GM21619 (cell line): Measurements from ENCODE around the gene ANO4.

Experiments used
- ATAC-seq: cut with Tn5 transposase; IDR thresholded peaks from one replicate; pipeline ENCODE4 v1.9.1; 2021; ENCODE audit not compliant: unreplicated experiment

The ANO4 gene

DNA sequence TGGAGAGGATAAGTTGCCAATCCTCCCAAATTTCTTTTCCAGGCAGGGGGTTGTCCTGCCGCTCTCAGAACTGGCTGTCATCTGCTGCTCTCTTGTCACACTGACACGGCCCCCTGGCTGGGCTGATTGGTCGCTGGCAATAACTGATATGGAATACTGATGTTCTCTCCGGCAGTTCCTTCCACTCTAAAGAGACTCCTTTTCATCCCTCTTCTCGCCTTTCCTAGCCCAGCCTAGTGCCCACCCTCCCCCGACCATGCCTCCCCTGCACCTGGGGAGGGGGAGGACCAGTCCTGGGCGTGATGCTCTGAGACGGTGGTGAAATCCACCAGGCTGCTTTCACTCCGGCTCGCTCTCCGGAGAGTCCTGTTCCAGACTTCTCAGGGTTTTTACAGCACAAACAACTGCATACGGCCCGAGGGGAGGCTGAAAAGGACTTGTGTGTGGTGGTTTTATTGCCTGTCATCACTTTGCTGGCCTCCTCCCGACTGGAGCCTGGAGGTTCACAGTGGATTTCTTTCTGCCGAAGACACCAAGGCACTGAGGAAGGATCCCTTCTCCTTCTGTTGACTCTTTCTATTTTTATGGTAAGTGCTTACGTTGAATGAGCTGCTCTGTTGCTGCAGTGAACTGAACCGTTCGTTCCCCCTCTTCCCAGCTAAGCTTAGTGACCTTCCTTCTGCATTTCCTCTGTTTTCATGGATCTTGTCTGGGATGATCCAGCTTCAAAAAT lies at the start of gene ANO4:
ANO4 (plus strand) TSS at position 336 of the 733 bp plus-strand sequence. CDS start 107,010 bp downstream, outside the sequence.
- no peak for ATAC-seq

DNA sequence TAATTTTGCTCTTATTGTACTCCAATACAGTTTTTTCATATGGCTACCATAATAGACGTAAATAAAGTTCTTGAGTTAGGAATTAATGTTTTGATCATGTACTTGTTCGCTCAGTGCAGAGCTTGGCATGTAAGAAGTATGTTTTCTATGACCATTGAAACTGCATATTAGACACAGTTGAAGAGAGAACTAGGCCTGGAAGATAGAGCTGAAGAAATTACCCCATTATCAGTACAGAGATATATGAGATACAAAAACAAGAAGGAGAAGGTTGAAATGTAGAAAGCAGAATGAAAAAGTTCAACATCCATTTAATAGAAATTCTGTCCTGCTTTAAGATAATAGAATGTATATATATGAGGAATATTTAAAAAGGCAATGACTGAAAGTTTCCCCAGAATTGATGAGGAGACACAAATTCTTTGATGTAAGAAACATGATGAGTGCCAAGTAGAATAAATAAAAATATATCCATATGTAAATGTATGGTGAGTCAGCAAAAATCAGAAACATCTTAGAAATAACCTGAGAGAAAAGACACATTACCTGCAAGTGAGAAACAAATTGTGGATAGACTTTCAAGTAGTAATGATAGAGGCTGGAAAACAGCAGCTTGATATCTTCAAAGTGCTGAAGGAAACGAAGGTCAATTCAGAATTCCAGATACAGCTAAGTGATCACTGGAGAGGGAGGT lies 49.1 kb upstream of the ANO4 start:
- no peak for ATAC-seq

DNA sequence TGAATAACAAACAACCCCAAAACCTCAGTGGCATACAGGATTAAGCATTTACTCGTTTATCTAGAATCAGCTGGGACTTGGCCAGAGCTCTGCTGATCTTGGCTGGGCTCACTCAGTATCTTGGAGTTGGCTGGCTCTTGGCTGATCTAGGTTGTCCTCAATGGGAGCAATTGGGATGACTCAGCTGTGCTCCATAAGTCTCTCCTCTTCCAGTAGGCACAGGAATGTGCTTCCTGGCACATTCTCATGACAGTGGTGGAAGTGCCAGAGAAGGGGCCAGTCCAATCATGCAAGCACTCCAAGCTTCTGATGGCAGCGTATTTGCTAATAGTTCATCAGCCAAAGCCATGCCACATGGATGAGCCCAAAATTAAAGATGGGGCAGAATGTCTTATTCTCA lies 41.7 kb upstream of the ANO4 start:
- no peak for ATAC-seq

DNA sequence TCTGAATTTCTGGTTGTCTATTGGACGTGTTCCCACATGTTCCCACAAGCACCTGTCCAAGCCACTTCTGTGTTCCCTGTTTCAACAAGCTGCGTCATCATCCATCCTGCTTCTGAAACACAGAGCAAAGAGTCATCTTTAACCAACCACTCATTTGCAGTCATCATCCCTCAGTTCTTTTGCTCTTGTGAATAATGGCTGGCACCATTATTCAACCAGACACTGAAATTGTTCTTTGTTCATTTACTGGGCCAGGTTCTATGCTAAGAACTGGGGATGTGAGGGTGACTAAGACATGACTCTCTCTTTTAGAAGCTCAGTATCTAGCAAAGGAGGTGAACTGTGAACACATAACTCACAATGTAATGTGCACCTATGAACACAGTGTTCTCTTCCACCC lies 40.7 kb upstream of the ANO4 start:
- no peak for ATAC-seq

DNA sequence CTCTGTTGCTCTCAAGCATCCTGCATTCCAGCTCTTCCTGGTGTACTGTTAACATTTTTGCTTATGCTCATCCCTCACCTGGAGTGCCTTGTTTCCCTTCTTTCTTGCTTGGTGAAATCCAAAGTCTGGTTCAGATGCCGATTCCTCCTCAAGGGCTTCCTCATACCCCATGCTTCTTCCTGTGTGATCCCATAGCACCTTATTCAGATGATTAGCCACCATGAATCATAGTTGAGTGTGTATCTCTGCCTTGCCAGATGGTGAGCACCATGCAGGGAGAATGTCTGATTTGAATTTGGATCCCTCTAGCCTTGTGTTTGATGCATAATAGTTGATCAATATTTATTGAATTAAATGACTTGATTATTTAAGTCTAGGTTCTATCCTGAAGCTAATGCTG lies 39.4 kb upstream of the ANO4 start:
- ATAC-seq, result no peak

DNA sequence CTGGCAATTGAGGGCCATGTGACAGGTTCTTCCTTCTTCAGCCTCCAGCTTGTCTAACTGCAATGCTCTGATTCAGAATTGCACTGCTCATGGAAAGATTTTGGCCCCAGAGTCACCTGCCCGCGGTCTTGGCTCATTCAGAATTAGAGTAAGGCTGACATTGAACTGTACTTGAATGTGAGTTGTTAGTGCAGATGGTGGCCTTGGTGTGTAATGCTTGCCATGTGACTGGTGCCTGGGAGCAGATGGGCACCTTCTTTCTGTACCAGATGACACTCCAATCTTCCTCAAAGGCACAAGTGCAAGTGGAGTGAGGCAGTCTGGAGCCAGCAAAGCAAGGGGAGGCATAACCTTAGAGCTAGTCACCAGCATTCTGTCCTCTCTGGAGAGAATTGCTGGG lies 36.5 kb upstream of the ANO4 start:
- no peak for ATAC-seq

DNA sequence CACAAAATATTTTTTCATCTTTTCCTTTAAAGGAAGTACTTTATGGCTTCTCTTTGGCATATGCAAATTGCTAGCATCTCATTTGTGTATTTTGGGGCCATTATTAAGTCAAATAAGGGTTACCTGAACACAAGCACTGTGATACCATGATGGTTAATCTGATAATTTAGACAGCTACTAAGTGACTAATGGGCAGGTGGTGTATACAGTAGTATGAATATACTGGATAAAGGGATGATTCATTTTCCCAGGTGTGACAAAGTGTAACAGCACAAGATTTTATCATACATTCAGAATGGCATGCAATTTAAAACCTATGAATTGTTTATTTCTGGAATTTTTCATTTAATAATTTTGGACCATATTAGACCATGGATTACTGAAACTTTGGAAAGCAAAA lies 27.2 kb upstream of the ANO4 start:
- ATAC-seq, result no peak

DNA sequence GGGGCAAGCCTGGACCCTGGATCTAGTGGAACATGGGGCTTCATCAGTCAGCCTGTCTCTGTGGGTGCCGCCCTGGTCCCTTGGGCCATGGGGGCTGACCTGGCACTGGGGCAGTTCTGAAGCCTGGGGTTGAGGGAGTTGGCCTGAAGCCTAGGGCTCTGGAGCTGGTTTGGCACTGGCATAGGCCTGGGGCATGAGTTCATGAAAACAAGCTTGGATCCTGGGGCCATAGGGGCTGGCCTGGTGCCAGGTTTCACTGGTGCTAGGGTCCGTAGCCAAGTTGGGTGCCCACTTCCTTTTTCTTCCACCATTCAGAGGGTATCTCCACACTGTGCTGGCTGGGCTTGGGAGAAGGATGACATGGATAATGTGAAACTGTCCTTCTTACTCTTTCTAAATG lies 26.6 kb upstream of the ANO4 start:
- no peak for ATAC-seq

DNA sequence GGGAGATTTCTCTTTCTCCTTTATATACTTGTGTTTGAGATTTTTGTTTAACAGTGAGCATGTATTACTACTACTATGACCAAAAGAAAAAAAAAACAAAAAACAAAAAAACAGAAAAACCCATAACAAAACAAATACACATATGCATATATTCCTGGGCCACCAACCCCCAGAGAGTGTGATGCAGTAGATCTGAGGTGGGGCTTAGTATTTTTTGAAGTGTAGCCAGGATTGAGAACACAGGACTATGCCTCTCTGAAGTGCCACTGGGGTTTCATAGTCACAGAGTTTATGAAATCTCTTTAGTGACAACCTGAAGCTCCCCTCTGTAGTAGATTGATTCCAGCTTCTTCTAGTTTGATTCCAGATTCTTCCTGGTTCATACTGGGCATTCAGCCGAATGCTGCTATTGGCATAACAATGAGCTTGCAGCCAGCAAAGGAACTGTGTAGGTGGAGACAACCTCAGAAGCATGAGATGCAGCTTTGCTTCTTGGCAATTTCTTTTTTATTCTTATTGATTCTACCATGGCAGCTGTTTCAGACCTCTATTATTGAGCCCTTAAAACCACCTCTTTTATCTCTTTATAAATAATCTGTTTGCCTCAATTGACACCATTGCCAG lies 15.5 kb upstream of the ANO4 start:
- ATAC-seq, result no peak

DNA sequence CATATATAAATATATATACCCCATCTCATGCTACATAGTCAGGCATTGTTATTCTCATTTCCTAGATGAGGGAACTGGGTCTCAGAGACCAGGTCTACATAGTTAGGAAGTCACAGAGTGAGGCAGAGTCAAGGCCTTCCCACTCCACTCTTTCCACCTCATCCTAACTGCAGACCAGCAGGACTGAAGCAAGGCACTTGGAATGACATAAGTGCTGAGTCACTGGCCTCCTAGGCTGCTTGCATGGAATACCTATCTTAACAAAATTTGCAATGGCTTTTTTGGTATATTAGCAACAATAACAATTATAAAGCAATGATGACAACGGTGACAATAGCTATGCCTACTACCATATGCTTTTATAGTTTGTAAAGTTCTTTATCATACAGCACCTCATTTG lies 5.4 kb upstream of the ANO4 start:
- ATAC-seq, result no peak

DNA sequence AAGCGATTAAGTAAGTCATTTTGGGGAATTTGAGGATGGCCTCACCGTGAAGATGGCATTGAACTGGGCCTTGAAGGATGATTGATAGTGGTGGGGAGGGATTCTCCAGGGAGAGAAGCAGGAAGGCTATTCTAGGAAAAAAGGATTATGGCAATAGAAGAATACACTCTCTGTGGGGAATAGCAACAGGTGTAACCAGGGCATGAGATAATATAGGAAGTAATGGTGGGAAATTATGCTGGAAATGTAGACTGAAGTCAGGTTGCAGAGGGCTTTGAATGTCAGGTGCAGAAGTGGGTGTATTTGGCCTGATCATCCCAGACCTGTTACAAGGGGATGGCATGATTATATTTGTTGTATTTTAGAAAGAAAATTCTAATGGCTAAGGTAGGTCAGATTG lies 4.6 kb upstream of the ANO4 start:
- no peak for ATAC-seq

DNA sequence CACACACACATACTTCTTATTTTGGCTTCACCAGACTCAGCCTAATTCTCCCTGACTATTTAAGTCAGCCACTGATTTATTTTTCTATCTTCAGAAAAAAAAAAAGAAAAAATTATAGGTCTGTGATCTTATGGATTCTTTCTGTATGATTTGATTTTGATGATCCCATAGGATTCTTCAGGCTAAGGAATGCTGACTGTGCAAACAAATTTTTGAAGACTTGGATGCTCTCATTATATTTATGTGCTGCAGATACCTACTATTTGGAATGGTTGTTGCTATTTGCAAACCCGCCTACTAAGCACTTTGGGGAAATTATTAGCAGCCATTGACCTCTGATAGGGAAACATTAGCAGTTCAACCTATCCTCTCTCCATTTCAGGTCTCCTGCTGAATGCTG lies 4.0 kb upstream of the ANO4 start:
- no peak for ATAC-seq

DNA sequence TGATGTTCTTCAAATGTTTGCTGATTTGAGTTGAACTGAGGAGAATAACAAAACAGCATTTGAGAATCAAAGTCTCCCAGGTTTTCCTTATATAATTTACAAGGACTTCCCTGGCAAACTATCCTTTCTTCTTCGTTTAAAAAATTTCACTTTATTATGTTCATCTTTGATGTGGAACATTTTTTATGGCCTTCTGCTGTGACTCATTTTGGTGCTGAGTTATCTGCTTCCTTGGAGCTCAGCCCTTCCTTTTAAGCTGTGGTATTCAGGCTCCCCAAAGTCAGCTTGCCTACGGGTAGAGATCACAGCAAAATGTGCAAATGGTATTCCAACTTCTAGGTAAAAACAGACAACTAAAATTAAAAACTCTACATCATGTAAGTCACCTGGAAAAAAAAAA lies 1.4 kb upstream of the ANO4 start:
- no peak for ATAC-seq

DNA sequence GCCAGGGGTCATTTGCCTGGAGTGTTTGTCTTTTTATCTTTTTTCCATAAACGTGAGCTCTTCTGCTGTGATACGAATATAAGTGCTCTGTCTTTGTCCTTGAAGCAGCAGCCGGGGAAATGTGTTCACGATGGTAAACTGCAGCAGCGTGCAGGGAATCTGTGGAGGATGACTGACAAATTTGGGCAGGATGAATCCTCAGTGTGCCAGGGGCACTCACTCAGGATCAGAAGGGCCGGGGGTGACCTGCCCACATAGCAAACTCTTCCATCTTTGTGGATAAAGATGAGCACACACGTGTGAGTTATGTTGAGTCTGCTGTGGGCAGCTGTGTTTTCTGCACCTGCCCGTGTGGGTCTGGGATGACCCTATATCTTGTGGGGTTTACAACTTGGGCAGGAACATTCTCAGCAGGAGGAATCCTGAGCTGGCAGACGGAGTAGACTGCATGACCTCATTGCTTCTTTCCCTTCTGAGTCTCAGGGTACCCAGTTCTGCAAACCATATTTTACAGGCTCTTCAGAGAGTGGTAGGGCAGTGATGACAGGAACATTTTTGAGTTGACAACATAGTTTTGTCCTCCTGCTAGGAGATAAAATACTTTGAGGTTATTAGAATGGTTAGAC lies 711 bp downstream of the ANO4 start:
- ATAC-seq, result no peak

DNA sequence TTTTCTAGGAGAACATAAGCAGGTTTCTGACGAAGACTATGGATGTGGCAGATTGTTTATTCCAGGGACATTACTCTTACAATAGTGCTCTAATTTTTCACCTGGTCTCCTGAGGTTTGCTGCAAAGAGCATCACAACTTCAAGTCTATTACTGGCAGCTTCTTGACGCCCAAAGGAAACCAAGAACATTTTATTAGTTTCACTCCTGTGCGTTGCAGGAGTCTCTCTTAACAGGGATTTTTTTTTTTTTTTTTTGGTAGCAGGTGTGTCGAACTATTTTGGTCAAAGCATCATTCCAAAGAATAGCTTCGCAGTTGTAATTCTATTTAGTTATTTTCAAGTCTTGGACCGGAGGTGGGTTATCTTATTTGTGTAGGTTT lies 1.2 kb downstream of the ANO4 start:
- no peak for ATAC-seq

DNA sequence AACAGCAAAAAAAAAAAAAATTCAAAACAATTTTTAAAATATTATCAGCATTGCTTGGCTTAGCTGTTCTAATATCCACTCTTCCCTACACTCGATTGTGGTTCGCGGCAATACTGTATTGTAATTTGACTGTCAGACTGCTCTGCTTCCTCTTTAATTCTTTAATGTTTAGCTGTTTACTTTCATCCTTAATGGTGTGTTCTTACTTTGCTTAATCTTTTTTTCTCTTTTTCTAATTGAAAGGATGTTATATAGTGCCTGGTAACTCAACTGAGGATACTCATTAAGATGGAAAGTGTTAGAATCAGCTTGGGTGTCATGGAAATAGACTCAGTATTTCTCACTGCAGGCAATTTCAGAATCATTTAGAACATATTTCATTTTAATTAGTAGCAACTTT lies 2.0 kb downstream of the ANO4 start:
- ATAC-seq, result no peak

DNA sequence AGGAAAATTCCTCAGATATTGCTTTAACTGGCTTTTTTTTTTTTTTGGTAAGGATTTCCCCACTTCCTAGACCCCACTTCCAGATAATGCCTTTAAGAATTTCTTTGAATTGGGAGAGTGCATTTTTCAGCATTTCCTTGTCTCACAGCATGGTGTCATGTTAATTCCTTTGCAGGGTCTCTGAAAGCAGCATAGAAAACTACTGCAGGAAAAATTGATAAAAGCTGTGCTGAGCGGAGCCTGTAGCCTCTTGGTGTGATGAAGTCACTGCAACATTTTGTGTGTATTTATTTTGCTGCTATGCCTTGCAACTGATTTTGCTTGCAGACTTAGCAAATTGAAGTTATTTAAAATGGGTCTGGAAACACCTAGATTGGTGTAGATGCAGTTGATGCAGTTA lies 2.7 kb downstream of the ANO4 start:
- ATAC-seq, result no peak

DNA sequence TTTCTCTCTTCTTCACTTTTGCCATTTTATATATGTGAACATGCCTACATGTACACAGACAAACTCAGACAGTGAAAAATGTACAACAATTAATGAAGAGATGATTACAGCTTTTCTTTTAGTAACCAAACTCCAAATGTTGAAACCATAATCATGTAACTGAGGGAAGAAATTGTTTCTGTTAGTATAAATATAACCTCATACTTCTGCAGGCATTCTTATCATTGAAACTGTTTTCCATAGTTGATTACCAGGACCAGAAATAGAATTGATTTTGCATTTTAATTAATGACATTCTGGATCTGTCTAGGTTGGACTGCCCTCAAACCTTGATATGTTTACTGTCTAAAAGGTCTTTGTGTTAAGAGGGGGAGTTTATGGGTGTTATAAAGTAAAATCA lies 3.2 kb downstream of the ANO4 start:
- no peak for ATAC-seq

DNA sequence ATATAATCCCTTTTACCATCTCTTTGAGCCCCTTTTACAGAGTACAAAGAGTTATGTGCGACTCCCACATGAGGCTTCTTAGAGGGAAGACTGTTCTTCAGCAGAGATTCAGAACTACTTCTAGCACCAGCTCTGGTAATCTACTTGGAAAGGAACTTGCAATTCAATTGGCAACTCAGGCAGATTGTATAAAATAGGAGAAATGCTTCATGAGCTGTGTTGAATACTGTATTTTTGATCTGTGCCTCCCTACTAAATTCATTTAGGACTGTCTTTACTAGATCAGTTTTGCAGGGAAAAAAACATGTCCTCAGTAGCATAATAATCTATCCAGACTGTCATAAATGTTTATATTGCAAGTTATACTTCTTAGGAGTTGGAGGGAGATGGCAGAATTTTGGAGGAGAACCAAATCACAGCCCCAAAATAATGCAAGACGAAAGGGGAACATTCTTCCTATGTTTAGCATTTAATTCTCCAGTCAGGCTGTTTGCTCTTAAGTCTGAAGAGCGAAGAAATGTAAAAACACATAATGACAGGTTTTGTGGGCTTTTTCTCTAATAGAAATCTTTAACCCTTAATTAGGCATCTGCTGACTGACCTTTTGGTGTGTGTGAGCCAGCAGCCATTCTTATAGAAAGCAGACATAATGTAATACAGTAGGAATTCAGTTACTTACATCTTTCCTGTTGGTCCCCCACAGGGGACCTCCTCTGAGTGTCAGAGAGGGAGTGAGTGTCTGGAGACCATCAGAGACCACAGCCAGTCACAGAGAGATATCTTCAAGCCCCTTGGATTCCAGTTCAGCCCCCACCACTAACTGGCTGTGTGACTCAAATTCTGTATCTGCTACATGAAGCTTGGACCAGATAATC lies 3.9 kb downstream of the ANO4 start:
- ATAC-seq, result no peak

DNA sequence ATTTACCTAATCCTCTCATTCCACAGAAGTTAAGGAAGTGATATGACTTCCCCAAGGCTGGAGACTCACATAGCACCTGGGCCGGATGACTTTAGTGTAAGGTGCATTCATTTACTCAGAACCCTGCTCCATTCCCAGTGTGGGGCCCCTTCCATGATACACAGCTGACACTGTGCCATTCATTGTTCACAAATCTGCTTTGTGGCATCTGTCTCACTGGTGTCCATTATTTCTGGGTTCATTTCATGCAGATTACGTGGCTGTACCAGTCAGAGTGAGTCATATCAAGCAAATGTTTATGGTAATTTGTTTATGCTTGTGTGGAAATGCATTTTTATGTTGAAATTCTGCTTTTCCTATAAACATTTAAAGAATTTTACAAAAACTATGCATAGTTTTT lies 5.2 kb downstream of the ANO4 start:
- ATAC-seq, result no peak

DNA sequence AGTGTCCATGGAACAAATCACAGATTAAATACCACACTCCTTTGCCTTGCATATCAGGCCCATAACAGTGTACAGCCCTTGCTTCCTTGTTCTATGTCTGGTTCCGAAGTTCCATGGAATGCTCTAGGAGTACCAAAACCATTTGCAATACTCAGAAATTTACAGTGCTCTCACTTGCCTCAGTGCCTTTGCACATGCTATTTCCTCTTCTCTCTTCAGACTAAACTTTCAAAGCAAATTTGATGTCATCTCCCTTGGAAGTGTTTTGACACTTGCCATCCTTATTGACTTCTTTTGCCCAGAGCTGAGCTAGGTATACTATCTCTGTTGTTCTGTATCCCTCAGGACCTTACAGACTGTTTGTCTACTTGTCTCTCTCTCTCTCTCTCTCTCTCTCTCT lies 6.1 kb downstream of the ANO4 start:
- ATAC-seq, result no peak
